ENCODE measurements around the gene MICAL2.

GRCh38 chr11:12148466-12148865, 38.1 kb downstream of the MICAL2 start:
- TF ChIP-seq, protein P1, sequence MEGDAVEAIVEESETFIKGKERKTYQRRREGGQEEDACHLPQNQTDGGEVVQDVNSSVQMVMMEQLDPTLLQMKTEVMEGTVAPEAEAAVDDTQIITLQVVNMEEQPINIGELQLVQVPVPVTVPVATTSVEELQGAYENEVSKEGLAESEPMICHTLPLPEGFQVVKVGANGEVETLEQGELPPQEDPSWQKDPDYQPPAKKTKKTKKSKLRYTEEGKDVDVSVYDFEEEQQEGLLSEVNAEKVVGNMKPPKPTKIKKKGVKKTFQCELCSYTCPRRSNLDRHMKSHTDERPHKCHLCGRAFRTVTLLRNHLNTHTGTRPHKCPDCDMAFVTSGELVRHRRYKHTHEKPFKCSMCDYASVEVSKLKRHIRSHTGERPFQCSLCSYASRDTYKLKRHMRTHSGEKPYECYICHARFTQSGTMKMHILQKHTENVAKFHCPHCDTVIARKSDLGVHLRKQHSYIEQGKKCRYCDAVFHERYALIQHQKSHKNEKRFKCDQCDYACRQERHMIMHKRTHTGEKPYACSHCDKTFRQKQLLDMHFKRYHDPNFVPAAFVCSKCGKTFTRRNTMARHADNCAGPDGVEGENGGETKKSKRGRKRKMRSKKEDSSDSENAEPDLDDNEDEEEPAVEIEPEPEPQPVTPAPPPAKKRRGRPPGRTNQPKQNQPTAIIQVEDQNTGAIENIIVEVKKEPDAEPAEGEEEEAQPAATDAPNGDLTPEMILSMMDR (IDR thresholded peaks at IDR 0.05; ENCODE audit: low read depth, low read length) = no peak
- no peak for TF ChIP-seq EZH2phosphoT487 (IDR thresholded peaks at IDR 0.05; ENCODE audit: low read depth)
